GM21825 (cell line): ENCODE data around the gene HAP1.
"Not testable (repeated sequence)": the region's sequence is repeated elsewhere in the genome, so short reads cannot be mapped to it uniquely, and the experiment has no call there.

Experiments
- ATAC-seq: cut with Tn5 transposase; IDR thresholded peaks from one replicate; pipeline ENCODE4 v1.9.1; 2021; ENCODE audit warnings: mild to moderate bottlenecking, moderate library complexity; ENCODE audit not compliant: unreplicated experiment

Gene HAP1

DNA sequence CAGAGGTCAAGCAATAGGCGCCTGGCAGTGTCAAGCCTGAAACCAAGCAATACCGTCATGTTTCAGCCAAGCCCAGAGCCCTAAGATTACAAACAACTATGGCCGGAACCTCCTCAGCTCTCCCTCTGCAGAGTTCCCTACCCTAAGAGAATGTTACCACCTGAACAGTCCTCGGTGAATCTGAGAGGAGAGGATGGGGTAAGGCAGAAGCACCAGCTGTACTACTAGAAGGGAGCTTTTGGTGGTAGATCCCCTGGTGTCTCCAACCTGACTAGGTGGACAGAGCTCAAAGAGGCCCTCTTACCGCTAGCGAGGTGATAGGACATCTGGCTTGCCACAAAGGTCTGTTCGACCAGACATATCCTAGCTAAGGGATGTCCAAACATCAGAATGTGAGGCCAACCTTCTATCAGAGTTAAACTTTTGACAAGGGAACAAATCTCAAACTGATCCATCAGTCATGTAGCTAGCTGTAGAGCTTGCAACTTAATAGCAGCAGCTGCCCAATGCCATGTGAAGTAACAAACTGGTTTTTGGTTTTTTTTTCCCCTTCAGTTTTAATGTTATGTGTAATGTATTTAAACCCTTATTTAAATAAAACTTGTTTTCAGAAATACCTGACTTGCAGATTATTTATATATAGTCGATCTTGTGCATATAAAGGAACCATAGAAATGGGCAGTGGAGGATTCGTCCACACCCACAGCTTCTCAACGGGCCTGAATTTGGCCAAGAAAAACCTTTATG is 43.2 kb downstream of the HAP1 start:
- ATAC-seq, result no peak

DNA sequence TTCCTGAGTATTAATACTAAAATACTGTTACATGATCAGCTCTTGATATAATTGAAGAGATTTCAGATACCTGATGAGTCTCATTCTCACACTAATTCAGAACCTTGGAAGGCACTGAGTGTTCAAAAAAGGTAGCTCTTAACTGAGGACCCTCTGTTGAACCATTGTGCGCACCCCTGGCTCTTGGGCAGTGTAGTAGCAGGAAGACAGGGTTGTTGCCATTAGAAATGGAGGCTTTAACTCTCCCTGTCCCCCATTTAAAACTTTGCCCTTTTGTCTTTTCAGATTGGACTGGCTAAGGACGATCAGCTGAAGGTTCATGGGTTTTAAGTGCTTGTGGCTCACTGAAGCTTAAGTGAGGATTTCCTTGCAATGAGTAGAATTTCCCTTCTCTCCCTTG is 43.9 kb downstream of the HAP1 start:
- ATAC-seq, result no peak

DNA sequence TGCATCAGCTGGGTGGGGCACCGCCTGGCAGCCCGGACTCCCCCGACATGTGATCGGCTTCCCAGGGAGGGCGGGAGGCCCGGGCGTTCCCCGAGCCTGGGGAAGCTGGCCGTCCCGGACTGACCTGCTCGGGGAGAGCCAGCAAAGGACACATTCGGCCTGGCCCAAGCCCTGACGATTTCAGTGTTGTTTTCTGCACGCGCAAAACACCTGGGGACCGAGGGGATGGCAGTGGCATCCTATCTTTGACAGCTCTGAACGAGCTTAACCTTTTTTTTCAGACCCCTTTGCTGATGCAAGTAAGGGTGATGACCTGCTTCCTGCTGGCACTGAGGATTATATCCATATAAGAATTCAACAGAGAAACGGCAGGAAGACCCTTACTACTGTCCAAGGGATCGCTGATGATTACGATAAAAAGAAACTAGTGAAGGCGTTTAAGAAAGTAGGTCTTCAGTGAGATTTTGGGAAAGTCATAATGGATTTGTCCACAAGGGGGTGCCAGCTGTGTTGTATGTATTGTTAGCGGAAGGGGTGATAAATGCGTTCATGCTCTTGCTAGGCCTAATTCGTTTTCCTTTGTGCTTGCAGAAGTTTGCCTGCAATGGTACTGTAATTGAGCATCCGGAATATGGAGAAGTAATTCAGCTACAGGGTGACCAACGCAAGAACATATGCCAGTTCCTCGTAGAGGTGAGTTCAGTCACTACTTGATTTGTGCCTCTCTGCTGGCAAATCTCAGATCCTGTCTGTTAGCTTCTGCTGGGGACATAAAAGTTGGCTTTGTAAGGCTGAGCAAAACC is 44.7 kb downstream of the HAP1 start:
- no peak for ATAC-seq

- ATAC-seq, result peak; percentile 64
Observed at GRCh38 chr17:41688641-41689496, 45.6 kb downstream of the HAP1 start, which contains the start of gene EIF1. Gene EIF1, plus strand, starts transcription at chr17:41688885. Its CDS starts 154 bp downstream, at chr17:41689039.

GRCh38 chr17:41687828-41688640 is 46.4 kb downstream of the HAP1 start:
- ATAC-seq, result no peak

DNA sequence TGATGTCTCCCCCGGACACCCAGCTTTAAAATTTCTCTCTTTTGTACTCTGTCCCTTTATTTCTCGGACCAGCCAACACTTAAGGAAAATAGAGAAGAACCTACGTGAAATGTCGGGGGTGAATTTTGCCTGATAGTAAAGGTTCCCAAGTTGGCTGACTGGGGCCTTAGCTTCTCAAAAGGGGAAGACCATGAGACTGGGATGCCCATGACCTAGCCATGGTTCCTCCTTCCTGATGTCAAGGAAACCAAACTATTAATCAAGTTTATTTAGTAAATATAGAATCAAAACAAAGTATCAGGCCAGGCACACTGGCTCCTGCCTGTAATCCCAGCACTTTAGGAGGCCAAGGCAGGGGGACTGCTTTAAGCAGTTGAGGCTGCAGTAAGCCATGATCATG is 48.2 kb downstream of the HAP1 start:
- ATAC-seq, result no peak

GRCh38 chr17:41685753-41686152 is 48.7 kb downstream of the HAP1 start:
- not testable (repeated sequence) for ATAC-seq

DNA sequence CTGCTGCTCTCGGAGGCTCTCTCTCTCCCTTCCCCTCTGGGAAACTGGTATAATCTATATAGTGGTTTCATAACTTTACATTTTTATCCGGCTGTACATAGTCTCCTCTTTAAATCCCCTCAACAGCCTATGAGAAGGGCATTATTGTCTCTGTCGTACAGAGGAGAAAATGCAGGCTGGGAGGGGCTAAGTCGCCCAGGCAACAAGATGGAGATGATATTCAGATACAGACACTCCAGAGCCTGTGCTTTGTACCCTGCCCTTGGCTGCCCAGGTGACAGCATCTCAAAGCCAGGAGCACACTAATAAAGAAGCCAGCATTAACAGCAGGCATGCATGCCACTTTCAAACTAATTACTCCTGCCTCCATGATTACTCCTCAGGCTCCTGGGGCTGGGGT is 50.4 kb downstream of the HAP1 start:
- ATAC-seq, result no peak

- ATAC-seq, result no peak
Observed at GRCh38 chr17:41683441-41684007, 50.9 kb downstream of the HAP1 start.

DNA sequence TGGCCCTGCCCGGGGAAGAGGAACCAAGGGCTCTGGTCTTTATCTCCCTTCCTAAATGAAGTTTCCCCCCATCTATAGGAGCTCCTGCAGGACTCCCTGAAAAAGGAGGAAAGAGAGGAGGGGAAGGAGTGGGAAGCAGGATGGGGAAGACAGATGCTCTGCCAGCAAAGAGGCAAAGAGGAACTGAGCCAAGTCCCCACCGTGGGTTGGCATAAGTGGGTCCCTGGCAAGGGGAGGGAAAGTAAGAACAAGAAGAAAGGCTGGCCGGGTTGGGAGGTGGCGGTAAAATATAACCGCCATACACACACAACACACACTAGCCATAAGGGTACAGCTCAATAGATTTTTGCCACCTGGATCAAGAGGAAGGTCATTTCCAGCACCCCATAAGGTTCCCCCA is 51.8 kb downstream of the HAP1 start:
- ATAC-seq, result no peak

DNA sequence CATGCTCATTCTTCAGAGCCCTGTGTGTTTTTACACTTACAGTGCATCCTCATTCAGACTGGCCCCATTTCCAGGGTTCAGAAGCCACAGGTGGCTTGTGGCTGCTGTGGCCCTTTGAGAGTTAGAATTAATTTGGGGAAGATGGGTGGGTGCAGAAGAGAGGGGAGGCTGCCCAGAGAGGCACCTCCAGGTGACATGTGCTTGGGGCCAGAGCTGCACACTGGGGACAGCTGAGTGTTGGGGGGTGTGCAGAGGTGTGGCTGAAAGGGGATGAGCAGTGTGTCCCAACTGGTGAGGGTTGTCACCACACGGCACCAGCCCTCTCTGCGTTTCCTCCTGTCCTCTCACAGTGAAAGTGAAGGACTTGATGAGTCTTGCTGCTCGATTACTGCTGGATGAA is 52.7 kb downstream of the HAP1 start:
- no peak for ATAC-seq

GRCh38 chr17:41680426-41681040 is 53.9 kb downstream of the HAP1 start:
- no peak for ATAC-seq

DNA sequence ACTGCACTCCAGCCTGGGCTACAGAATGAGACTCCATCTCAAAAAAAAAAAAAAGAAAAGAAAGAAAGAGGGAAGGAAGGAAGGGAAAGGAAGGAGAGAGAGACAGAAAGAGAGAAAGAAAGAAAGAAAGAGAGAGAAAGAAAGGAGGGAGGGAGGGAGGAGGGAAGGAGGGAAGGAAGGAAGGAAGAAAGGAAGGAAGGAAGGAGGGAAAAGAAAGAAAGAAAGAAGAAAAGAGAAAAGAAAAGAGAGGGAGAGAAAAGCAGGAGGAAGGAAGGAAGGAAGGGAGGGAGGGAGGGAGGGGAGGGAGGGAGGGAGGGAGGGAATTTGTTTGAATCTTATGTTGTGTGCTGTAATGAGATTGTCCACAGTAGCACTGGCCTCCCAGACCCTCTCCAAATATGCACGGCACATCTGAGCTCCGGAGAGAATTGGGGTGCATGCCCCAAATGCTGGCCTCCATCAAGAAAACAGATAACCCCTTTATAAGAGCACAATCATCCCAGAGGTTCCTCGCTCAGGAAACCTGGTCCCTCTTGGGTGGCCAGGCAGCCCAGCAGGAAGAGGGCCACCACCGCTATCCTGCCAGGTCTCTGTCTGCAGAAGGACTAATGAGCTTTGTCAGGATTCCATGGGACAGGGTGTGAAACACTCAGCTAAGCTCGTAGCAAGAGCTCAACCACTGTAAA is 54.6 kb downstream of the HAP1 start:
- no peak for ATAC-seq

DNA sequence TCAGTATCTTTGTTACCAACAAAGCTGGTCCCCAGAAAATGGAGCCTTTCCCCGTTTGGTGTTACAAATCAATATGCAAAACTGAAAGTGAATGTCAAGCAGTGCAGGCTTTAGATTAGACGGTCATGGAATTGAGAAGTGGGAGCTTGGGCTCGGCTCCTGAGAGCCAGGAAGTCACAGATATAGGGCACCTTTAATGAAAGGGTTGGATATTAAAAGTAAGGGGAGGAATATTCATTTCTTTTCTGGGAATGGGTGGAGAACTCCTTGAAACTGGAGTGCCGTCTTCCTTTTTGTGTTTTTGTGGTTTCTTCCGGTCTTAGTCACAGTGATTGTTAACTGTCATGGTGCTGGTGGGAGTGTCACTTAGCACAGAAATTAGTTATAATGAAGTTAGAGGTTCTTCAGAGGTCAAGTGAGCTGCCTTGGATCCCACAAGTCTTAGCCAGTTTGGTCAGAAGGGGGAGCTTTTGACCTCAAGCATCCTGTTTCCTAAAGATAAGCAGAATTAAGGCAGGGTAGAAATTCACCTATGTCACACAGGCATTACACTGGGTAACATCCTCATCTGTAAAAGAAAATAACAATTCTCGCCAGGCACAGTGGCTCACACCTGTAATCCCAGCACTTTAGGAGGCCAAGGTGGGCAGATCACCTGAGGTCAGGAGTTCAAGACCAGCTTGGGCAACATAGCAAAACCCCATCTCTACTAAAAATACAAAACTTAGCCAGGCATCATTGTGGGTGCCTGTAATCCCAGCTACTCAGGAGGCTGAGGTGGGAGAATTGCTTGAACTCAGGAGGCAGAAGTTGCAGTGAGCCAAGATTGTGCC is 55.3 kb downstream of the HAP1 start:
- peak; percentile 64 for ATAC-seq

GRCh38 chr17:41678411-41678906 is 56.0 kb downstream of the HAP1 start:
- ATAC-seq, result peak; percentile 25

- ATAC-seq, result no peak
Observed at GRCh38 chr17:41676058-41676419, 58.4 kb downstream of the HAP1 start.

- not testable (repeated sequence) for ATAC-seq
Observed at GRCh38 chr17:41675157-41676057, 59.0 kb downstream of the HAP1 start.
